ENCODE data around the gene SLC25A24.

DNA sequence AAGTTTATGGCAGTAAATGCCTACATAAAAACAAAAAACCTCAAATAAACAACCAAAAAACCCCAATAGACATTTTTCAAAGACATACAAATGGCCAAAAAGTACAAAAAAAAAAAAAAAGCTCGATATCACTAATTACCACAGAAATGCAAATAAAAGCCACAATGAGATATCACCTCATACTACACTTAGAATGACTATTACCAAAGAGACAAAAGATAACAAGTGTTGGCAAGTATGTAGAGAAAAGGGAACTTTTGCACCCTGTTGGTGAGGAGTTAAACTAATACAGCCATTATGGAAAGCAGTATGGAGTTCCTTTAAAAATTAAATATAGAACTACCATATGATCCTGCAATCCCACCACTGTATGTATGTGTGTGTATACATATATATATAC lies 21.1 kb downstream of the SLC25A24 start:
- TF ChIP-seq, protein P1, sequence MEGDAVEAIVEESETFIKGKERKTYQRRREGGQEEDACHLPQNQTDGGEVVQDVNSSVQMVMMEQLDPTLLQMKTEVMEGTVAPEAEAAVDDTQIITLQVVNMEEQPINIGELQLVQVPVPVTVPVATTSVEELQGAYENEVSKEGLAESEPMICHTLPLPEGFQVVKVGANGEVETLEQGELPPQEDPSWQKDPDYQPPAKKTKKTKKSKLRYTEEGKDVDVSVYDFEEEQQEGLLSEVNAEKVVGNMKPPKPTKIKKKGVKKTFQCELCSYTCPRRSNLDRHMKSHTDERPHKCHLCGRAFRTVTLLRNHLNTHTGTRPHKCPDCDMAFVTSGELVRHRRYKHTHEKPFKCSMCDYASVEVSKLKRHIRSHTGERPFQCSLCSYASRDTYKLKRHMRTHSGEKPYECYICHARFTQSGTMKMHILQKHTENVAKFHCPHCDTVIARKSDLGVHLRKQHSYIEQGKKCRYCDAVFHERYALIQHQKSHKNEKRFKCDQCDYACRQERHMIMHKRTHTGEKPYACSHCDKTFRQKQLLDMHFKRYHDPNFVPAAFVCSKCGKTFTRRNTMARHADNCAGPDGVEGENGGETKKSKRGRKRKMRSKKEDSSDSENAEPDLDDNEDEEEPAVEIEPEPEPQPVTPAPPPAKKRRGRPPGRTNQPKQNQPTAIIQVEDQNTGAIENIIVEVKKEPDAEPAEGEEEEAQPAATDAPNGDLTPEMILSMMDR (IDR thresholded peaks at IDR 0.05) = no peak
- no peak for TF ChIP-seq POLR2A (IDR thresholded peaks at IDR 0.05)
